Keratinocyte (primary cell): Measurements from ENCODE around the gene F13B. TPM values are rescaled to one million over a fixed set of nuclear protein-coding genes. Genes with fewer than 3 reads are reported as not detected.

Experiments
- DNase-seq: peaks from one replicate; pipeline ENCODE4 v3.0.0-alpha.2; 2011; ENCODE audit warnings: low read depth, missing footprints, low spot score
- FAIRE-seq: peaks from 2 replicates; lab custom pipeline; 2011; peaks lifted over from hg19 to GRCh38; lab: Jason Lieb, UNC
- H2AFZ ChIP-seq: 2 replicates; pipeline ENCODE4 v1.6.0; 2012; ENCODE audit warnings: low read length, control low read depth, inconsistent platforms; ENCODE audit not compliant: control insufficient read depth
- H3K27ac ChIP-seq: 2 replicates; pipeline ENCODE4 v1.5.1; 2011; ENCODE audit warnings: low read length; ENCODE audit not compliant: control insufficient read depth, insufficient read depth
- H3K27me3 ChIP-seq: 3 replicates; pipeline ENCODE4 v1.6.0; 2011; ENCODE audit warnings: low read length; ENCODE audit not compliant: control insufficient read depth, insufficient read depth; ENCODE audit errors: extremely low read depth
- H3K36me3 ChIP-seq, 2 experiments: 2 replicates in 1 of 2; 3 replicates in 1 of 2; pipeline ENCODE4 v1.5.1; 2011; ENCODE audit warnings: low read length in 2 of 2, mild to moderate bottlenecking in 1 of 2; ENCODE audit not compliant: control insufficient read depth in 2 of 2, insufficient read depth in 2 of 2; ENCODE audit errors: extremely low read depth in 1 of 2
- H3K4me1 ChIP-seq: 3 replicates; pipeline ENCODE4 v1.5.1; 2011; ENCODE audit warnings: low read length; ENCODE audit not compliant: control insufficient read depth, insufficient read depth; ENCODE audit errors: extremely low read depth
- H3K4me2 ChIP-seq: 3 replicates; pipeline ENCODE4 v1.6.0; 2011; ENCODE audit warnings: low read depth, low read length; ENCODE audit not compliant: control insufficient read depth, insufficient read depth; ENCODE audit errors: extremely low read depth
- H3K4me3 ChIP-seq, 3 experiments: fragments of 200-600 bp in 1 of 3; sonication (generic) in 1 of 3; 2 replicates in 2 of 3; 3 replicates in 1 of 3; pipeline ENCODE4 v1.5.1; 2011 to 2016; ENCODE audit warnings: low read length in 3 of 3, mild to moderate bottlenecking in 3 of 3, control low read depth in 2 of 3, inconsistent platforms in 1 of 3, low read depth in 1 of 3, mixed read lengths in 1 of 3, mixed run types in 1 of 3, moderate library complexity in 1 of 3; ENCODE audit not compliant: control insufficient read depth in 2 of 3, insufficient read depth in 2 of 3; ENCODE audit errors: extremely low read depth in 1 of 3
- H3K79me2 ChIP-seq: 2 replicates; pipeline ENCODE4 v1.6.0; 2012; ENCODE audit warnings: low read length; ENCODE audit not compliant: control insufficient read depth, insufficient read depth
- H3K9ac ChIP-seq: 3 replicates; pipeline ENCODE4 v1.6.0; 2011; ENCODE audit warnings: low read length; ENCODE audit not compliant: control insufficient read depth, insufficient read depth; ENCODE audit errors: extremely low read depth
- H3K9me1 ChIP-seq: 3 replicates; pipeline ENCODE4 v1.6.0; 2011; ENCODE audit warnings: low read length; ENCODE audit not compliant: control insufficient read depth, insufficient read depth; ENCODE audit errors: extremely low read depth
- H3K9me3 ChIP-seq: 2 replicates; pipeline ENCODE4 v1.5.1; 2012; ENCODE audit warnings: low read depth, low read length; ENCODE audit not compliant: control insufficient read depth
- H4K20me1 ChIP-seq: 3 replicates; pipeline ENCODE4 v1.6.0; 2011; ENCODE audit warnings: low read length; ENCODE audit not compliant: control insufficient read depth, insufficient read depth; ENCODE audit errors: extremely low read depth
- CTCF ChIP-seq, 3 experiments: IDR thresholded peaks in 1 of 3; conservative IDR thresholded peaks in 1 of 3; optimal IDR thresholded peaks in 1 of 3; 2 replicates in 2 of 3; 3 replicates in 1 of 3; pipeline versions ENCODE3 to v1.5.1; 2011; ENCODE audit warnings: low read length in 3 of 3, mild to moderate bottlenecking in 3 of 3, moderate library complexity in 2 of 3, control low read depth in 1 of 3, inconsistent platforms in 1 of 3; ENCODE audit not compliant: insufficient read depth in 2 of 3; ENCODE audit errors: extremely low read depth in 1 of 3
- EZH2 ChIP-seq: IDR thresholded peaks from one replicate; pipeline ENCODE4 v1.6.1; 2012; ENCODE audit warnings: inconsistent platforms, mild to moderate bottlenecking, low read length, moderate library complexity
- dilution Hi-C: fragments of 300-500 bp; cut with MboI; formaldehyde crosslinking; loops from one replicate; pipeline ENCODE4 v1.7.0; 2020; ENCODE audit warnings: low sequenced_read_pairs; ENCODE audit not compliant: extremely low pct_ligation_motif_present
- polyA plus RNA-seq, 5 experiments: library from polyadenylated mRNA; depleted of rRNA in 3 of 5; stranded (reverse) in 3 of 5; stranded (forward) in 1 of 5; unstranded in 1 of 5; fragments of >200 nt; gene quantifications; 1 replicate in 1 of 5; 2 replicates in 3 of 5; 3 replicates in 1 of 5; pipeline versions ENCODE4 v1.2.1 to v1.2.3, GENCODE V29; 2011 to 2012; ENCODE audit warnings: missing spikeins in 2 of 5, low read depth in 1 of 5, low replicate concordance in 1 of 5

Gene F13B
- polyA plus RNA-seq, 1 donor (not counting 4 experiments of a cell fraction or from before 2014, with no cell fraction given): not detected

GRCh38 chr1:197001828-197002227 is 65.2 kb downstream of the F13B start:
- Histone ChIP-seq H2AFZ (no peak overlapping the region), H3K4me3 (no peak overlapping the region), H3K9ac (no peak overlapping the region), H3K27ac (no peak overlapping the region), H3K4me1 (no peaks in the 10 kb centered on the region), H3K36me3 (no peaks in the 10 kb centered on the region), H3K27me3 (no peaks in the 10 kb centered on the region), H3K4me2 (no peak overlapping the region), H3K79me2 (no peaks in the 10 kb centered on the region), H3K9me1 (no peaks in the 10 kb centered on the region), H3K9me3 (no peaks in the 10 kb centered on the region), H4K20me1 (no peaks in the 10 kb centered on the region)
- dilution Hi-C loops: no loop called here
- DNase-seq: no peak
- no peak for FAIRE-seq
- TF ChIP-seq CTCF (optimal IDR thresholded peaks at IDR 0.05 in 1 of 3, IDR thresholded peaks at IDR 0.05 in 1 of 3, conservative IDR thresholded peaks at IDR 0.05 in 1 of 3; ENCODE audit: extremely low read depth in 1 of 3, insufficient read depth in 2 of 3, low read length in 3 of 3) (no peak), EZH2 (no peak)

- H3K4me1 ChIP-seq: no peaks in the 10 kb centered on the region
- H3K9me1 ChIP-seq: no peaks in the 10 kb centered on the region
- H3K9me3 ChIP-seq: no peaks in the 10 kb centered on the region
- dilution Hi-C loops: no loop called here
- TF ChIP-seq EZH2 (no peak), CTCF (optimal IDR thresholded peaks at IDR 0.05 in 1 of 3, IDR thresholded peaks at IDR 0.05 in 1 of 3, conservative IDR thresholded peaks at IDR 0.05 in 1 of 3; ENCODE audit: extremely low read depth in 1 of 3, insufficient read depth in 2 of 3, low read length in 3 of 3) (no peak)
- no peaks in the 10 kb centered on the region for H3K36me3 ChIP-seq
- no peaks in the 10 kb centered on the region for H3K27me3 ChIP-seq
- FAIRE-seq (no peak), DNase-seq (no peak)
- H3K27ac ChIP-seq: no peak overlapping the region
- no peak overlapping the region for H3K9ac ChIP-seq
- H3K4me3 ChIP-seq: no peak overlapping the region
- no peaks in the 10 kb centered on the region for H4K20me1 ChIP-seq
- H3K79me2 ChIP-seq: no peaks in the 10 kb centered on the region
- no peak overlapping the region for H2AFZ ChIP-seq
- no peak overlapping the region for H3K4me2 ChIP-seq
Measured at GRCh38 chr1:196997423-196997822, 69.6 kb downstream of the F13B start.
